WI38 (cell line): Measurements from ENCODE around the gene DIPK1B.

Source experiments
- H3K4me3 ChIP-seq: 2 replicates; pipeline ENCODE4 v1.5.1; 2011; ENCODE audit warnings: low read depth, mild to moderate bottlenecking, control low read depth, low read length
- CTCF ChIP-seq: IDR thresholded peaks from 2 replicates; pipeline ENCODE4 v1.5.1; 2012; ENCODE audit warnings: low read depth, mild to moderate bottlenecking, control low read depth, low read length

The DIPK1B gene

GRCh38 chr9:136681945-136682699 lies 30.2 kb upstream of the DIPK1B start:
- no peak overlapping the region for H3K4me3 ChIP-seq
- TF ChIP-seq CTCF, result no peak

- H3K4me3 ChIP-seq, result no peak overlapping the region
- TF ChIP-seq CTCF, result no peak
Observed at GRCh38 chr9:136682710-136683109, 29.7 kb upstream of the DIPK1B start.

- TF ChIP-seq CTCF, result no peak
- H3K4me3 ChIP-seq, result no peak overlapping the region
Observed at GRCh38 chr9:136683173-136683745, 29.1 kb upstream of the DIPK1B start.

- H3K4me3 ChIP-seq, result no peak overlapping the region
- TF ChIP-seq CTCF, result no peak
Observed at GRCh38 chr9:136683755-136684154, 28.6 kb upstream of the DIPK1B start.

GRCh38 chr9:136684339-136684738 lies 28.0 kb upstream of the DIPK1B start:
- no peak for TF ChIP-seq CTCF
- H3K4me3 ChIP-seq, result no peak overlapping the region

GRCh38 chr9:136684799-136685198 lies 27.6 kb upstream of the DIPK1B start:
- H3K4me3 ChIP-seq, result no peak overlapping the region
- TF ChIP-seq CTCF, result no peak

- TF ChIP-seq CTCF, result no peak
Observed at GRCh38 chr9:136685216-136685615, 27.2 kb upstream of the DIPK1B start.

More at GRCh38 chr9:136685216-136685615, 27.2 kb upstream of the DIPK1B start:
- H3K4me3 ChIP-seq, result no peak overlapping the region
